Stimulated activated CD4-positive, alpha-beta T cell treated with anti-CD3 and anti-CD28 coated beads, Interleukin-12 subunit alpha, Interleukin-12 subunit beta, amount 100 ng/mL, for 24 hours (primary cell): ENCODE data around the gene VAC14.

Experiments
- DNase-seq, 2 experiments: peaks; one replicate each; pipeline ENCODE4 v3.0.0-alpha.2; 2020; ENCODE audit warnings: low read depth in 2 of 2

The VAC14 gene

DNA sequence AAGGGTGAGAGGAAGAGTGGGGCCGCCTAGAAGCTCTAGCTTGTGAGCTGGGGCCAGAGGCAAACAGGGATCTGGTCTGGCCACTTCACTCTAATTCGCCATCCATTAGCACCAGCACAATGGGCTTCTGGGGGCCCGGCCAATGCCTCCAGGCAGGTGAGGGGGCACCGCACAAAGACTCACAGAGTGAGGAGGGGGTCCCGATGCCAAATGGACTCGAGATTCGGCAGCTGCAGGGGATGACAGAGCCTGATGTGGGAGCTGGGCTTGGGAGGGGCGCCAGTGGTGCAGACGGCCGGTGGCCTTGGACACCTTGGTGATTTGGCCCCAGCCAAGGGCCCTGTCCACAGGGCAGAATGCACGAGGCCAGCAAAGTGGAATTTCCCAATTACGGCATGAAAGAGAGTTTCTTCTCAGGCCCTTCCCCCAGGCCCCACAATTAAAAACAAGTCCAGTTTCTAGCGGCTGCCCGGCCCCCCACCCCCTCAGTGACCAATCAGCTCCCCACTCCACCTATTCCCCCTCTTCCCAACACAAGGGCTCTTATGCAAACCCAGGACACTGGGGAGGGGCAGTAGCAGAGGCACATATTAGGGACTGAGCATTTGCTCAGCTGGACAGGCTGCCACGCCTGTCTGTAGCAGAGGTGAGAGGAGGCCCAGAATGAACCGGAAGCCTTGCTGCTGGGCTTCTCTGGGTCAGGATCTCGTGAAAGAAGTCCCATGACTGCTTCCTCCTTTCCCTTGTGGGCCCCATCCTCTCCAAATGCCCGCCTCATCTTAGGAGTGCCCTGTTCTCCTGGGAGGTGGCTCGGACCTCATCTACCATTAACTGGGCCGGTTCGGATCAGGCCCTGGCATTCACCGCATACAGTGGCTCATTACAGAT is 75.7 kb downstream of the VAC14 start:
- DNase-seq, result no peak

DNA sequence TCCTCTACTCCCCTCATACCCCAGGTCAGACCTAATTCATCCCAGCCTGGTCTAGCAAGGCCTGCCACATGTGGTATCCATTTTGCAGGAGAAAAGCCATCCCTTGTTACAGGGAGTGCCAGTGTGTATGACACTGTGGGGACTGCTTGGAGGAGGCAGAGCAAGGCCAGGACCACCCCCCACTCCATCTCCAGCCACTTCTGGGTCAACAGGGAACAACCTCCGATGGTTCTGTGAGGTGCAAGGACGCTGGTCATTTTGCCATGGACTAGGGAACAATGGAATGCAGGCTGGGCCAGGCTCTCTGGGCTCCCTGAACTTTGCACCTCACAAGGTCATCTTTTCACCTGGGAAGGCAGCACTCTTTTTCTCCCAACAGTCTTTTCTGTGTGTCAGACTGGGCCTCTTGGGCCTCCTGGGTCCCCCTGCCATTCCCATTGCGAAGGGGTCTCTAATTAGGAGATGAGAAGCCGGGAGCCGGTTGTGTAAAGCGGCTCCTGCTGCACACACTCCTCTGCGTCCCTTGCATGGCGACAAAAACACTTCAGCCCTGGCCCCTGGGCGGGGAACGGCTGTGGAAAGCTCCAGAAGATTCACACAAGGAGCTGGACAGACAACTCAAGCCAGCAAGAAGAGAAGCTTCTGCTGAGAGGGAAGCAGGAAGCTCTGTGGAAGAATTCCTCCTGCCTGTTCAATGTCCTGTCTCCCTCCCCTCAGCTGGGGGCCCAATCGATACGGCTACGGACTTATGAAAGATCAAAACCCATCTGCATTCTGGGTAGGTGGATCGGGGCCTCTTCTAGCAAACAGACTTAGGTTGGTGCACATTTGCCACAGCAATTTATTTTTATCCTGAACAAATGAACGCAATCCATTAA is 76.6 kb downstream of the VAC14 start:
- DNase-seq, result no peak

GRCh38 chr16:70723740-70724145 is 77.2 kb downstream of the VAC14 start:
- no peak for DNase-seq

- DNase-seq, result no peak
Observed at GRCh38 chr16:70721202-70721963, 79.6 kb downstream of the VAC14 start.

DNA sequence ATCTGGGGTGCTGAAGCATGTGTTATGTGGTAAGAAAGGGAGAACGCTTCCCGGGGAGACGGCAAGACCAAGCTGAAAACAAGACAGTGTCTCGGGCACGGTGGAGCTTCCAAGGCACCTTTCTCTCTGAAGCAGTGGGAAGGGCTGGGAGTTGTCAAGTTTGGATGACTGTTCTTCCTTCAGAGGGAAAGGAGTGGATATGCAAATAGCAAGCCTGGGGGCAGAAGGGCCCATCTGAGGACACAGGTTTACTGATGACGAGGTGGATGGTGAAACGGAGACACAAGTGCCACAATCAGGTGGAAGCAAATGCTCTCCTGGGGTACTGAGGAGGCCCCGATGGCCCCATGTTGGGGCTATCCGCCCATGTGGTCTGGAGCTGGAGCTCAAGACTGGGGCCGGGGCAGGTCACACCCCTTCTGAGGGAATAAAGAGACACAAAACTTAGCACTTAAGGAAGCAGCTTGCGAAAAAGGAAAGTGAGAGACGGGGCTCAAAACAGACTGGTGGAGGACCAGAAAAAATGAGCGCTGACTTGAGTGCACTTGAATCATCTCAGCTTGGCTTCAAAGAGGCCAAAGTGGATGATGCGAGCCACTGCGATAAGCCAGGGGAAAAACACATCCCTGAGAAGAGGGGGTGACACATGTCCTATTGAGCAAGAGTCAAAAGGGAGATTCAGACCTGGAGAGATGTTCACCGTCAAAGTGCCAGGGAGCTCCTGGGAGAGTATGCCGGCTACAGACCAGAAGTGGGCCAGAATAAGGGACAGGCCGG is 80.3 kb downstream of the VAC14 start:
- DNase-seq, result no peak

DNA sequence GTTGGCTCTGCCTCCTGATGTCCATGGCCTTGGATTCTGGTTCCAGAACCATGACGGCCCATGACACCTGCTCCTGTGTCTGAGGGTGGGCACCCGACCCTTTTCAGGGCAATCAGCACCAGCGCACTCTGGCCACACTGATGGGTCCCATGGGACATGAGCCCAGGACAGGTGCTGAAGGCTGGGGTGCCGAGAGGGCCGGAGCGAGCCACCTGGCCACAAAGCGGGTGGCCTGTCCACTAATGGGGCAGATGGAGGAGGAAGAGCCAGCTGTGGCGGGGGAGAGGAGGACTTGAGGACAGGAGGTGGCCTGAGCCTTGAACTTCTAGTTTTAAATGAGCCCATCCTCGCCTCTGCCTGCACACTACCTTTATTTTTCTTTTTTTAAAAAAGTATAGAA is 83.9 kb downstream of the VAC14 start:
- DNase-seq, result no peak

- DNase-seq, result no peak
Observed at GRCh38 chr16:70715860-70716357, 85.0 kb downstream of the VAC14 start.

DNA sequence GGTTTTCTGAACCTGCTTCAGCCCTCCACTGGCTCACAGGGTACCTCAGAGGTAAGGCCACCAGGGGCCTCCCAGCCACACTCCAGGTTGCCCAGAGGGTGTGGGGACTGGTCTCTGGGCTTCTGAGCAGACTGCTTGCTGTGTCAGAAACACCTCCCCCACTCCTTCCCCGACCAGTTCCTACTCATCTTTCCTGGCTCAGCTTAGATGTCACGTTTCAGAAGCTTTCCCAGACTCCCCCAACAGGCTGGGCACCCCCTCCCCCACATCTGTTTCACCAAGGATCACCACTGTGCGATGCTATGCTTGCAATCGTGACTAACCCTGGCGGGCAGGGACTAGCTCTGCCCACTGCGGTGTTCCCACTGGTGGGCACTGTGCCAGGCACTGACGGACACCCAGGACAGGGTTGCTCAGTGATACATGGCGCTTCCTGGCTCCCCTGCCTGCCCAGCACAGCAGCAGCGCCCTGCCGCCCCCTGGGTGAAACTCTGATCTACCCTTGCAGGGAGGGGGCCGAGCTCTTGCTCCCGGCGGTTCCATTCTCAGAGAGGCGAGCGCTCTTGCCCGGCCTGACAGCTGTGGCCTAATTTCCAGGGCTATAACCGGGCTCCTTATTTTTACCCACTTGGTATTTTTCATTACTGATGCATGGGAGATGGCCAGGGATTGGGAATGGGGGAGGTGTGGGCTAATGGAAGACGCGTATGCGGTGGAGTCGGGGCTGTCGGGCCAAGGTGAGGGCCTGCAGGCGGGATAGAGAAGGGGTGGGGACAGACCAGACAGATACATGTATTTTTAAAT is 85.7 kb downstream of the VAC14 start:
- DNase-seq, result no peak

DNA sequence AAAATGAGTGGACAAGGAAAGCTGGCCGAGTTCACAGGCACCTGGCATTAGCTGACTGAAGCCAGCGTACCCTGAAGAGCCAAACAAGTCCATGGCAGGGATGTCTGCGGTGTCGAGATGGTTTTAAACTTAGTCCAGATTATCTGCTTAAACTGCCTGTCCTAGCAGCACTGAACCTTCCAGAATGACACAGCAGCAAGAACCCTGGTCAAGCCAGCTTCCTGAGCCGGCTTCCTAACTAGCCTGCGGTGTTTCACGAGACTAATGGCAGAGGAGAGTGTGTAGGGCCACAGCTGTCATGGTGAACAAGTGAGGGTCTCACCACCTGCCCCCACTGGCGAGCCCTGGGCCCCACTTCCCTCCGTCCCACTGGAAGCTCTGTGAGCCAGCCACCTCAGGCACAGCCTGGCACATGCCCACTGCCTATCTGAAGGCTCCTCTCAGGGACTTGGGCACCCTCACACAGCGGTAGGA is 86.3 kb downstream of the VAC14 start:
- no peak for DNase-seq

GRCh38 chr16:70713824-70714223 is 87.1 kb downstream of the VAC14 start:
- no peak for DNase-seq

DNA sequence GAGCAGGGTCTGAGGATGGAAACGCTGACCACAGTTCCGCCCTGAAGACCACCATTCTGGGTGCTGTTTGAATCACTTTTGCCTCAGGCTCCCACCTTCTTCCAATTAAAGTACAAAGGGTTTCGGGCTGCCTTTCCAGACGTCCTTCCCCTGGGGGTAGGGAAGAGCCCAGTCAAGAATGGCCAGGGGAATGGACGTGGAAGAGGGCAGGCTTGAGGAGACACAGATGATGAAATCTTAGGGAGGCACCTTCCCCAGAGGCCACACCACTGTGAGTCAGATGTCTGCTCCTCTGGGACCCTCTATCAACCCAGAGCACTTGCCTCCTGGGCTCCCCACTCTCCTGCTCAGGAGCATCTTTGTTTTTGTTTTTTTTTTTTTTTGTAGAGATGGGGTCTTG is 87.6 kb downstream of the VAC14 start:
- no peak for DNase-seq

GRCh38 chr16:70712942-70713341 is 88.0 kb downstream of the VAC14 start:
- no peak for DNase-seq

GRCh38 chr16:70712359-70712758 is 88.6 kb downstream of the VAC14 start:
- no peak for DNase-seq

GRCh38 chr16:70711211-70712031 is 89.5 kb downstream of the VAC14 start:
- DNase-seq, result no peak

DNA sequence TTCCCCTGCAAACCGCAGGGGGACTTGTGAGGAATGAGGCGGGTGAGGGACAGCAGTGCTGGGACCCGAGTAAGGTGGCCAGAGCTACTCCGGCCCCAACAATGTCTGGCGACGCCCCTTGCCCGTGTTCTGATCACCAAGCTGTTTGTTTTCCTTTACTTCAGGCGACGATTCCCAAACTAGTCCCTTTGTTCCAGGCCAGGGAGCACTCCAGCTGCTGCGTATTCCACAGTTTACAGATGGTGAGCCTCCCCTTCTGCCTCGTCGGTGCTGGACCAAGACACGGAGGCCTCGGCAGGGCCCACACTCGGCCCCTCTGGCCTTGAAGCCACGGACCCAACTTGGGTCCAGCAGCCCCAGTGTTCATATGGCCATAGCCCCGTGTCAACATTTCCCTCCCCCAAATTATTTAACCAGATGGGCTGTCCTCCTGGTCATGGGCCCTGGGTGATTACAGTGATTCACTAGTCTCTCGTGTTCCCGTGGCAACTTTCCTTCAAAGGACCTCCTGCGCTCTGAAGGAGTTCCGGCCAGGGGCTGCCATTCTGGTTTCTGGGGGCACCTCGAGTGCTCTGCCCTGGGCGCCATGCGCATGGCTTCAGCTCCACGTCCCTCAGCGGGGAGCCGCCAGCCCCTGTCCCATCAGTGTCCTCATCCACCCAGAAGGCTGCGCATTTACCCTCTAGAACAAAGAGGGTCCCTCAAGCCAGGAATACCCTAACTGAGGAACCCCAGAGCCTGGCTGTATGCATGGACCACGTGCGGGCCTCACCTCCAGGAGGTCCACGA is 90.3 kb downstream of the VAC14 start:
- DNase-seq, result no peak

DNA sequence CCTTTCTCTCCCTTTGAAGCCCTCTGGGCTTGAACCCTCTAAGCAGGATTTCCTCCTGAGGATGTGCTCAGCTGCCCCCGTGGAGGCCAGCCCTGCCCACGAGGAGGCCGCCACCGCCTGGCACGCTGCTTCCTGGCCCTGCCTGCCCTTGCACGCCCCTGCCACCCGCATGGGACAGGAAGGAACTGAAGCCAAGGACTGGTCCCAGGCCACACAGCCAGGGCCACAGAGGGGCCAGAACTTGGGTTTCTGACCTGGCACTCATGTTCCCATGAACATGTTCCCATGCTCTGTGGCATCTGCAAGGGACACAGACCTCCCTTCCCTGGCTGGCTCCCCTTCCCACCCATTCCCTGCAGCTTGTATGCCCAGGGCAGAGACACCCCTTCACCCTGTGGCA is 91.0 kb downstream of the VAC14 start:
- no peak for DNase-seq

DNA sequence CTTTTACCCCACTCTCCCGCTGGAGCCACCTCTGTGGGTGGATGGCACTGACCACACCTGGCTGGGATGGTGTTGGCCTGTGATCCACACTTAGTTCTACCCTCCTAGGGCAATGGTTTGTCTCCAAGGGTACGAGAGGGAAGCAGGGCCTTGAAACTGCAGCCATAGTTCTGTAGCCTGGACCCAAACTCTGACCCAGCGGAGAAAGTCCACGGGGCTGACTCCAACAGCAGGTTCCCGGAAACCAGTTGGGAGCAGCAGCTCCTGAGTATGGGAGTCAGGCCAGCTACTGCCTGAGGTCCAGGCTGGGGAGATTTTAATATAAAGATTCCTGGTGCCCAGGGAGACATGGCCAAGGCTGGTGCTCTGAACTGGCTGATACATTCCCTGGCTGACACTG is 91.5 kb downstream of the VAC14 start:
- no peak for DNase-seq
